Measurements from ENCODE around the gene GALNT16.

Gene GALNT16

GRCh38 chr14:69317102-69317755, 57.3 kb downstream of the GALNT16 start:
- DNase-seq (ENCODE audit: low spot score) = peak; percentile 87

GRCh38 chr14:69317780-69318179, 57.8 kb downstream of the GALNT16 start:
- DNase-seq (ENCODE audit: low spot score) = no peak

- DNase-seq (ENCODE audit: low spot score) = peak; percentile 59
Observed at GRCh38 chr14:69318241-69318640, 58.3 kb downstream of the GALNT16 start.

- DNase-seq (ENCODE audit: low spot score) = no peak
Observed at GRCh38 chr14:69318901-69319475, 59.0 kb downstream of the GALNT16 start.

DNA sequence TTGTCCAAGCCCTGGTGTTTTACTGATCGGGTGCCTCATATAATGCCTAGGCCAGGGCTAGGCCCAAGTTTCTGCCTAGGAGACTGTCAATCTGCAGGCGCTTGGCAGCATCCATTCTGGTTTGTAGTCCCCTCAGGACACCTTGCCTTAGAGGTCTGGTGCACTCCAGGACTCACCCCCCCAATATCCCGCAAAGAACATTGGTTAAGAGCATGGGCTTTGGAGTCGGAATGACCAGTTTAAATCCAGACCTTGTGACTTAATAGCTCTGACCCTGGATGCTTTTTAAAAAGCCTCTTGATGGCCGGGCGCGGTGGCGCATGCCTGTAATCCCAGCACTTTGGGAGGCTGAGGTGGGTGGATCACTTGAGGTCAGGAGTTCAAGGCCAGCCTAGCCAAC, 60.0 kb downstream of the GALNT16 start:
- no peak for DNase-seq (ENCODE audit: low spot score)

DNA sequence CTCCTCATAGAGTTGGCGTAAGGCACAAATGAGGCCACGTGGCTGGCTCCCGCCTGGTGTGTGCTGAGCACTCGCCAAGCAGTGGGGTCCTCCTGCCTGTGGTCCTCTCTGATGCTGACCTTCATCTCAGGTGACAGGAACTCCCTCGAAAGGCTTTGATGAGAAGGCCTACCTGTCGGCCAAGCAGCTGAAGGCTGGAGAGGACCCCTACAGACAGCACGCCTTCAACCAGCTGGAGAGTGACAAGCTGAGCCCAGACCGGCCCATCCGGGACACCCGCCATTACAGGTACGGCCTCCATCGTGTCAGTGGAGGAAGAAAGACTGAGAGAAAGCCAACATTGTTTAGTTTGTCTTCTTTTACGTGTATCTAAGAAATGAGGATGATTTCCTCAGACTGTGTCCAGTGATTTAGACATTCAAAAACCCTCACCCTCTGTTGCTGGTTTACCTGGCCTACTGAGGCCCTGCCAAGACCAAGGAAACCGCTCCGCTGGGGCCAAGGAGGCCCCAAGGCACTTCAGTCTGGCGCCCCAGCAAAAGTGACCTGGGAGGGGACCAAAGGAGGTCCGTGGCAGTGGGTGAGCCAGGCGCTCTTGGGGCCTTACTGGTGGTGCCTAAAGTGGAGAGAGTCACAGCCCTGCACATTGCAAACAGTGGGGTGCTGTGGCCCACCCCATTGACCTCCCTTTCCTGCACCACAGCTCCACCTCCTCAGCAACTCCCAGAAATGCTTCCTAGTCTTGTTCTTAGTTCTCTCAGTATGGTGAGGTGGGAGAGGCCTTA, 60.8 kb downstream of the GALNT16 start:
- DNase-seq (ENCODE audit: low spot score) = no peak

DNA sequence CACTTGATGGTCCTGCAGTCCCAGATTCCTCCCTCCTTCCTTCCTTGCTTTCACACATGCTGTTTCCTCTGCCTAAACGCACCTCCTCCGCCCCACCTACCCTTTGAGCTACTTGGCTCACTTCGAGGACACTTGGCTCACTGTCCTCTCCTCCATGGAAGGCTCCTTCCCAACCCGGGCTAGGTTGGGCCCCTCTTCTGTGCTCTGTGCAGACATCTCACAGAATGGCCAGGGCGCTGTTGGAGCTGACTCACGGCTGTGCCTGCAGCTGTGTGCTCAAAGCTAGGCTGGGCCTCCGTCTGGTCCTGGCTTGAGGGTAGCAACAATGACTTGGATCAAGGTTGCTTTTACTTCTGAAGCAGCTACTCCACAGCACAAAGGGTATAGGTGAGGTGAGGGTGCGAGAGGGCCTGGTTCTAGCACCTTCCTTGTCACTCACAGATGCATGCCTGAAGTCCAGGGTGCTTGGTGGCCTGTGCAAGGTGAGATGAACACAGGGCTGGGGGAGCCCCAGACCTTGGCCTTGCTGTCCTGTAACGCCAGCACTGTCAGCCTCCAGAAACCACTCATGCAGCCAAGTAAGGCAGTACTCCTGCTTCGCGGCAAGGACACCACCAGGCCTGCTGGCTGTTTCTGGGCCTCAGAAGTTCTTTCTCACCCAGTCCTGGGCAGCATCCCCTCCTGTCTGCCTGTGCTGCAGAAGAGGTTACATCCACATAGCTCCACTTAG, 61.8 kb downstream of the GALNT16 start:
- no peak for DNase-seq (ENCODE audit: low spot score)

GRCh38 chr14:69323266-69323998, 63.5 kb downstream of the GALNT16 start:
- no peak for DNase-seq (ENCODE audit: low spot score)

DNA sequence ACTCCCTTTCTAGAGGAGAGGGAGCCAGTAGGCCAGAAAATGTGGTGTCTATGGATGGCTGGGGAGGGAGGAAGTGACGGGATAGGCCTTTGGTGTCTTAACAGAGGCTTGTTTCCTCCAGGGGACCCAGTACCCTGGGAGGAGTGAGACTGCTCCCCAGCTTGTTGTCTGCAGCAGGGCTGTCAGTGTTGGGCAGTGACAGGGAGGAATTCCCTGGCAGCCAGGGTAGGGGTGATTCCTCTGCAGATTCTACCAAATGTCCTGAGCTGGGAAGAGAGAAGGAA, 64.0 kb downstream of the GALNT16 start:
- DNase-seq (ENCODE audit: low spot score) = no peak

DNA sequence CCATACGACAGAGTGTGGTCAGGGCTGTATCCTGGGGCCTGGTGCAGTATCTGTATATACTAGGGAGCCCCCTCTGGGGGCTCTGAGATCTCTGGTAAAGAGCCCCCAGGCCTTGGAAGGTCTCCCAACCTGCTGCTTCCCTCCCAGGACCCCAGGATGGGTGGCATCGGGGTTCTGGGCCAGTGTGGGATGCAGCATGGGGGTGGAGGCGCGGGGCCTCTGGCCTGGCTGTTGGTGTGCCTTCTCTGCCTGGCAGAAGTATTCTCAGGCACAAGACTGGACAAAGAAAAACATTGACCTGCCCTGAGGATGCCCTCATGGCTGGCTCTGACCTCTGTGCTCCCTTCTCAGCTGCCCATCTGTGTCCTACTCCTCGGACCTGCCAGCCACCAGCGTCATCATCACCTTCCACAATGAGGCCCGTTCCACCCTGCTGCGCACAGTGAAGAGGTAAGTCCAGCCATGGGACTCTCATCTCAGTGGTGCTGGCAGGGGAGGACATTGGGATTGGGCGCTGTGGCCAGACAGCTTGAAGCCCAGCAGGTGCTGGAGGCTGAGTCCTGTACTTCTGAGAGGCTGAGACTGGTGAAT, 64.5 kb downstream of the GALNT16 start:
- no peak for DNase-seq (ENCODE audit: low spot score)

- DNase-seq (ENCODE audit: low spot score) = no peak
Observed at GRCh38 chr14:69325086-69325485, 65.1 kb downstream of the GALNT16 start.

DNA sequence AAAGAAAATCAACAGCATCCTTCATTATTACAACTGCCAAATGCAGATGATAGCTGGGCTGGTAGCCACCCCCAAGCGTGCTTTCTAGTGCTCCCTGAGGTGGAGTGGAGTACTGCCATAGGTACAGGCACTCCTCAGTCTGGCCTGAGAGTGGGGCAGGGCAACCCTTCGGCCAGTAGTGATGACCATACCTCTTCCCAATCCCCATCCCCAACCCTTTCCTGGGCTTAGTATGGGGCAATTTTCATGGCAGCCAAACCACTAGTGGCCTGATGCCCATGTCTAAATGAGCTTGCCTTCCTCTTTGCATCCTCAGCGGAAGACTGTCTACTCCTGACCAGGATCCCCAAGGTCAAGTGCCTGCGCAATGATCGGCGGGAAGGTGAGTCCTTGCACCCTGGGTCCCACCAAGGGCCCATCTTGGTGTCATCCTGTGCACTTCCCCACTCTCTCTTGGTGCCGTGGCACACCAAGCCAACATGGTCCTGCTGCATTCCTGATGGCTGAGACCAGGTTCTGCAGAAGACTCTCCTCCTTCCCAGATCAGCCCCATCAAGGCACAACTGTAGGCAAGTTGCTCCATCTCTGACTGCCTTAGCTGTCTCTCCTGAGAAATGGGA, 65.8 kb downstream of the GALNT16 start:
- no peak for DNase-seq (ENCODE audit: low spot score)

DNA sequence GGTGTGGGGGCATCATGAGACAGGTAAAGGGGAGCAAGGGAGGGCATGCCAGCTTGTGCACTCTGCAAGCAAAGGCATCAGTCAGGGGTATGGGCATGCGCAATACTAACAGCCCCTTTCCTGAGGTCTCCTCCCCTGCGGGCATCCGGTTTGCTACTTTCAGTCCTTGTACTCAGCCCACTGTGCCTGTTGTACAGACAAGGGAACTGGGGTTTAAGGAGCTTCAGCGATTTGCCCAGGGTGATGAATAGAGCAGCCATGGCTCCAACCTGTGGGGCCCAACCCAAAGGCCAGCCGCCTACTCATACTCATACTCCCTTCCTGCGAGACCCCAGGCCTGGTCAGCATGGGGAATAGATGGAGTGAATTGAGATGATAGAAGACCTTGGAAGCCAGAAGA, 66.7 kb downstream of the GALNT16 start:
- DNase-seq (ENCODE audit: low spot score) = no peak

DNA sequence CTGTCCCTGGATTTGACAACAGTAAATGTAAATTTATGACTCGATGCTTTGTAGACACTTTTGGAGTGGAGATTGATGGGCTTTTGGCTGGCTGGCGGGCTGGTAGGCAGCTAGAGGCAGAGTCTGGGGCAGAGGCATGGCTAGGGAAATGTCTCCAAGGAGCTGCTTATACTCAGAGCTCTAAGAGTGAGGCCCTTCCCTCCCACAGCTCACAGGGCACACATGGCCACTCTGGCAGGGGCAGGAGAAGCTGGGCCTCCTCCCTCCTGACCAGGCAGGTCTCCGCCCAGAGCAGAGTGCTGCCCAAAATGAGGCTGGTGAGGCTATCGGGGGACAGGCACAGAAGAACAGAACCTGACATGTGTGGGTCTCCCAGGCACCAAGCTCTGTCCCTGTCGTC, 67.5 kb downstream of the GALNT16 start:
- DNase-seq (ENCODE audit: low spot score) = no peak

DNA sequence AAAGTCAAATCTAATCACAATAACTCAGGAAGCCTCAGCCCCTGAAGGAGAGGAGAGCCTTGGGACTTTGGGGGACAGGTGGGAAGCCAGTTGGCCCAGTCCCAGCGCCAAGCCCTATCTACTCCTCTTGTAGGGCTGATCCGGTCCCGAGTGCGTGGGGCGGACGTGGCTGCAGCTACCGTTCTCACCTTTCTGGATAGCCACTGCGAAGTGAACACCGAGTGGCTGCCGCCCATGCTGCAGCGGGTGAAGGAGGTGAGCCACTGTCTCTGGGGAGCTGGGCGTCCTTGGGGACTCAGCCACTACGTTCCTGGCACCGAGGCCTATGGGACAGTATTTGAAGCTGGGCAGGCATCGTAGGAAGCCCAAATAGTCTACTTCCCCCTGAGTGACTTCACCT, 68.4 kb downstream of the GALNT16 start:
- no peak for DNase-seq (ENCODE audit: low spot score)

GRCh38 chr14:69328765-69329164, 68.8 kb downstream of the GALNT16 start:
- DNase-seq (ENCODE audit: low spot score) = no peak

DNA sequence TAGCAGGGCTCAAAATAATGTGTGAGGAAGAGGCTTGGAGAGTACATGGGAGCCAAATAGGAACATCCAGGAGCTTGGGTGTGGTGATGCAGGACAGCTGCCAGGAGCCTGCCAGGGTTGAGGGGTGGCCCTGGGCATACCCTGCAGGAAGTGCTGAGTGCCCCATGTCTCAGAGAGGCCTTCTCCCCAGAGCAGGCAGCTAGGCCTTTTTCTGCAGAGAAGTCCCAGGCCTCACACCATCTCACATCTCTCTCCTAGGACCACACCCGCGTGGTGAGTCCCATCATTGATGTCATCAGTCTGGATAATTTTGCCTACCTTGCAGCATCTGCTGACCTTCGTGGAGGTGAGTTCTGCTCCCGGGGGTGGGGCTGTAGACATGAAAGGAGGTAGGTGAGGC, 71.2 kb downstream of the GALNT16 start:
- DNase-seq (ENCODE audit: low spot score) = no peak

GRCh38 chr14:69332782-69333395, 72.9 kb downstream of the GALNT16 start:
- no peak for DNase-seq (ENCODE audit: low spot score)

DNA sequence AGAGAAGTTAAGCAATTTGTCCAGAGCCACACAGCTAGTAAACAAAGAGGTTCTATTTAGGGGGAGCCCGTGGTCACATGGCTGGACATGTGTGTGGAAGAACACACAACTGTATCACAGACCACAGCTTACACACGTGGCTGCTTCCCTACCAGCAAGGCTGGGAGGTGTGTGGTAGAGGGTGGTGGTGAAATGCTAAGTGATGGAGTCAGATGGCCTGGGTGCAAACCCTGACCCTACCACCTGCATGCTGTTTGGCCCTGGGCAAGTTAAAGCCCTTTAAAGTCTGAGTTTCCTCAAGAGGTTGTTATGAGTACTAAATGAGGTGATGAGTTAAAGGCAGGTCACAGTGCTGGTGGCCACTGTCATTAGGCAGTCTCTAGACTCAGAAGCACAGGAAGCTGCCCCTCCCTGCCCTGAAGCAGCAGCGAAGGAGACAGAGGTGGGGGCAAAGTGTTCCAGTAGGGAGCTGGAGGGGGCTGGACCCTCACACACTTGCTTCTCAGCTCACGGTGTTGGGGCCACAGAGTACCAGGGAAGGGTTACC, 73.9 kb downstream of the GALNT16 start:
- DNase-seq (ENCODE audit: low spot score) = no peak

DNA sequence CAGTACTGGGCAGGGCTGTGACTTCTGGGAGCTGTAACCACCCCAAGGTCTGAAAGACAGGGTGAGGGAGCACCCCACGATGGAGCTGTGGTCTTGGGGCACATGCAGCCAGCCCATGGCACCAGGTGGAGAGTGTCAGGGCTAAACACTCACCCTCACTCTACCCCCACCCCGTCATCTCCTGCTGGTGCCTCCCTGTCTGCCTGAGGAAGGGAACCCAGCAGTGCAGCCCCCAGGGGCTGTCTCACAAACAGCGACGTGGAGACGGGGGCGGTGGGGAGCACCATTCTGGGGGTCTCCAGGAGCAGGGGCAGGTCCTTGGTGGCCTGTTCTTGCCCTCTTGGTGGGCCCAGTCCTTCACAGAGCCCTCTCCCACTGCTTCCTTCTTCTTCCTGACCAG, 74.6 kb downstream of the GALNT16 start:
- DNase-seq (ENCODE audit: low spot score) = no peak

DNA sequence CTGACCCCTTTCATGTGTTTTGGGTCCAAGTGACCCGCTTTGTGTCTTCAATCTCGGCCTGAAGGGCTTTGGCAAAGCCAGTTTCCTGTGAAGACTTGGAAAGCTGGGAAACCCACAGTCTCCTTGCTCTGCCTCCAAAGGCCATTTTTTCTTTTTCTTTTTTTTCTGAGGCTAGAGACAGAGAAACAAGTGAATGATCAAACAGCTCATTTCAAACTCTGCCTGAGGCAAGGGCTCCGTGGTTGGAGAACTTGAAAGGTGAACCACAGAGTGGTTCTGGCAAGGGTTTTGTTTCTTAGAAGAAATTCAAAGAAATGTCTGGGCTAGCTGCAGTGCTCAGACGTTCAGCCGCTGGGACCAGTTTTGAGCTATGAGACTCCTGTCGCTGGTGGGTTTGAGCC, 75.4 kb downstream of the GALNT16 start:
- DNase-seq (ENCODE audit: low spot score) = peak; percentile 6

Measured in kidney tubule cell (primary cell).